Kidney (tissue), 14 donors: ENCODE measurements around the gene AZGP1. TPM values are rescaled to one million over a fixed set of nuclear protein-coding genes. Genes with fewer than 3 reads are reported as not detected.
A peak's percentile ranks its signal among the peaks of the same experiment; 100 is the strongest.
"Not testable (repeated sequence)": the region's sequence is repeated elsewhere in the genome, so short reads cannot be mapped to it uniquely, and the experiment has no call there.

Experiments used
- DNase-seq, 5 donors: peaks; one replicate each; pipeline ENCODE4 v3.0.0-alpha.2; 2013 to 2020
- FAIRE-seq: peaks from 2 replicates; lab custom pipeline; 2012; peaks lifted over from hg19 to GRCh38; lab: Jason Lieb, UNC
- H3K27ac ChIP-seq, 2 donors: one replicate each; pipeline ENCODE4 v1.7.0; 2013; ENCODE audit warnings: low read depth in 2 of 2, low read length in 2 of 2, inconsistent platforms in 1 of 2
- H3K27me3 ChIP-seq: one replicate; pipeline ENCODE4 v1.7.1; 2013; ENCODE audit warnings: low read length, inconsistent platforms; ENCODE audit not compliant: control insufficient read depth, insufficient read depth
- H3K36me3 ChIP-seq, 3 donors: one replicate each; pipeline versions ENCODE4 v1.7.0 to v1.7.1; 2013; ENCODE audit warnings: low read length in 3 of 3, control low read depth in 1 of 3, inconsistent platforms in 1 of 3; ENCODE audit not compliant: insufficient read depth in 3 of 3, control insufficient read depth in 2 of 3
- H3K4me1 ChIP-seq, 3 donors: one replicate each; pipeline versions ENCODE4 v1.7.0 to v1.7.1; 2013; ENCODE audit warnings: low read length in 3 of 3, inconsistent platforms in 1 of 3, low read depth in 1 of 3; ENCODE audit not compliant: control insufficient read depth in 2 of 3, insufficient read depth in 2 of 3
- H3K4me3 ChIP-seq, 3 donors: one replicate each; pipeline versions ENCODE4 v1.7.0 to v1.8.1; 2013; ENCODE audit warnings: low read length in 3 of 3, control low read depth in 1 of 3, inconsistent platforms in 1 of 3
- H3K9ac ChIP-seq, 3 donors: one replicate each; pipeline versions ENCODE4 v1.7.0 to v1.7.1; 2013; ENCODE audit warnings: low read length in 3 of 3, control low read depth in 1 of 3, inconsistent platforms in 1 of 3
- H3K9me3 ChIP-seq, 3 donors: one replicate each; pipeline versions ENCODE4 v1.7.0 to v1.7.1; 2013; ENCODE audit warnings: low read length in 3 of 3, control low read depth in 1 of 3, inconsistent platforms in 1 of 3; ENCODE audit not compliant: control insufficient read depth in 2 of 3, insufficient read depth in 1 of 3
- CTCF ChIP-seq: IDR thresholded peaks from 3 replicates; pipeline ENCODE4 v1.5.1; 2012; ENCODE audit warnings: mild to moderate bottlenecking, moderate library complexity, borderline replicate concordance; ENCODE audit not compliant: insufficient read depth; ENCODE audit errors: extremely low read depth
- intact Hi-C: fragments of 100-400 bp; cut with DNase I; formaldehyde crosslinking; loops from one replicate; pipeline ENCODE4 v1.11.1; 2022
- polyA plus RNA-seq: library from polyadenylated mRNA; stranded (reverse); fragments of 350-450 nt; fragmentation: Illumina TruSeq; extraction: RNeasy Lipid Tissue Mini Kit (QIAGEN cat#74804); gene quantifications from one replicate; pipeline ENCODE4 v1.2.3, GENCODE V29; 2014; ENCODE audit warnings: low read depth, low replicate concordance; ENCODE audit not compliant: insufficient read depth
- total RNA-seq: library from RNA; stranded (reverse); fragmentation: NEBNext Ultra II Directional; extraction: Animal tissue kit (Norgen Biotek cat#: 25700); gene quantifications from one replicate; pipeline ENCODE4 v1.2.1, GENCODE V29; 2021
- donor health status: control.
- donor health status: control.
- donor health status: control.
- donor health status: control.
- donor health status: control.
- donor health status: DM: yes; HTN: yes; CAD: no.
- donor health status: Normal renal cell carcinoma (clear cell type).

The AZGP1 gene
- total and polyA plus RNA-seq, 2 donors from 2014 or later = 10.0 to 198 TPM

- intact Hi-C loops = no loop called here
- H3K9ac ChIP-seq = no peak overlapping the region
- H3K4me1 ChIP-seq = peaks cover 0 to 4% (median 0%) of the 10 kb centered on the region in 3 donors
- TF ChIP-seq CTCF = no peak
- no peaks in the 10 kb centered on the region for H3K9me3 ChIP-seq
- FAIRE-seq (no peak), DNase-seq (no peak)
- H3K27ac ChIP-seq = peak overlapping the region in 1 of 2 donors; percentile 41
- H3K4me3 ChIP-seq = no peak overlapping the region
- H3K36me3 ChIP-seq = no peaks in the 10 kb centered on the region
- no peaks in the 10 kb centered on the region for H3K27me3 ChIP-seq
These were observed 795 bp upstream of the AZGP1 start for GRCh38 chr7:99976626-99977025.

- Histone ChIP-seq H3K27ac (no peak overlapping the region), H3K4me3 (peak overlapping the region in 2 of 3 donors; percentile 71 to 76), H3K4me1 (peaks cover 0 to 2% (median 0%) of the 10 kb centered on the region in 3 donors), H3K9ac (no peak overlapping the region), H3K36me3 (no peaks in the 10 kb centered on the region), H3K9me3 (no peaks in the 10 kb centered on the region), H3K27me3 (no peaks in the 10 kb centered on the region)
- no peak for FAIRE-seq
- no peak for TF ChIP-seq CTCF
- intact Hi-C loops = no loop called here
- no peak for DNase-seq
These were observed 1.1 kb downstream of the AZGP1 start for GRCh38 chr7:99974681-99975080.

- H3K4me3 ChIP-seq, FAIRE-seq, intact Hi-C loops, DNase-seq, H3K9ac ChIP-seq, H3K9me3 ChIP-seq, H3K36me3 ChIP-seq, H3K27ac ChIP-seq, H3K4me1 ChIP-seq, H3K27me3 ChIP-seq: not testable (repeated sequence)
These were observed 2.0 kb downstream of the AZGP1 start for GRCh38 chr7:99973817-99974216.

GRCh38 chr7:99971242-99971641 is 4.6 kb downstream of the AZGP1 start:
- H3K27ac ChIP-seq = no peak overlapping the region
- intact Hi-C loops = no loop called here
- no peak overlapping the region for H3K4me3 ChIP-seq
- peaks cover 0 to 1% (median 0%) of the 10 kb centered on the region in 3 donors for H3K36me3 ChIP-seq
- H3K4me1 ChIP-seq = peaks cover 0 to 1% (median 0%) of the 10 kb centered on the region in 3 donors
- H3K9ac ChIP-seq = no peak overlapping the region
- TF ChIP-seq CTCF = no peak
- no peaks in the 10 kb centered on the region for H3K27me3 ChIP-seq
- DNase-seq (no peak), FAIRE-seq (no peak)
- H3K9me3 ChIP-seq = no peaks in the 10 kb centered on the region

- FAIRE-seq, H3K27me3 ChIP-seq, H3K36me3 ChIP-seq, H3K27ac ChIP-seq, H3K9me3 ChIP-seq, DNase-seq, H3K4me1 ChIP-seq, intact Hi-C loops, H3K9ac ChIP-seq, H3K4me3 ChIP-seq: not testable (repeated sequence)
These were observed 6.0 kb downstream of the AZGP1 start for GRCh38 chr7:99969813-99970212.
